Activated CD8-positive, alpha-beta memory T cell treated with anti-CD3 and anti-CD28 coated beads, Interleukin-2, amount 10 ng/mL, durations not matched to agents 7 days and 5 days (primary cell): ENCODE data around the gene MTMR3. TPM values are rescaled to one million over a fixed set of nuclear protein-coding genes. Genes with fewer than 3 reads are reported as not detected.

Source experiments
- ATAC-seq: fragments of 150-1000 bp; cut with Tn5 transposase; one replicate; pipeline ENCODE4 v1.10.0; 2021; ENCODE audit warnings: moderate library complexity
- CTCF ChIA-PET: fragments of 350-600 bp; sonication (Branson Sonifier 250); formaldehyde crosslinking; loops from one replicate; lab custom pipeline; 2021; ENCODE audit warnings: antibody characterized with exemption; lab: Charles Lee
- DNase-seq: peaks from one replicate; pipeline ENCODE4 v3.0.0-alpha.2; 2020
- H3K27ac Mint-ChIP-seq: one replicate; pipeline ENCODE4 v1.8.0; 2021; ENCODE audit warnings: mild to moderate bottlenecking, mixed read lengths
- H3K27me3 Mint-ChIP-seq: one replicate; pipeline ENCODE4 v1.8.0; 2021; ENCODE audit warnings: mixed read lengths
- H3K36me3 Mint-ChIP-seq: one replicate; pipeline ENCODE4 v1.8.0; 2021; ENCODE audit warnings: mild to moderate bottlenecking, mixed read lengths
- H3K4me1 Mint-ChIP-seq: one replicate; pipeline ENCODE4 v1.8.0; 2021; ENCODE audit warnings: mixed read lengths
- H3K4me3 Mint-ChIP-seq: one replicate; pipeline ENCODE4 v1.8.0; 2021; ENCODE audit warnings: mild to moderate bottlenecking, moderate library complexity, mixed read lengths
- H3K9me3 Mint-ChIP-seq: one replicate; pipeline ENCODE4 v1.8.0; 2022; ENCODE audit warnings: low read depth, mixed read lengths
- total RNA-seq, 2 experiments: library from RNA; stranded (reverse); gene quantifications; one replicate each; pipeline ENCODE4 v1.2.3, GENCODE V29; 2021

MTMR3 gene
- total RNA-seq, 2 experiments from 2014 or later, result 26.1 to 26.4 TPM

- Mint-ChIP-seq H3K36me3 (peaks cover 9% of the 10 kb centered on the region), H3K9me3 (no peaks in the 10 kb centered on the region), H3K4me1 (peaks cover 17% of the 10 kb centered on the region), H3K4me3 (no peak overlapping the region), H3K27ac (peak overlapping the region; percentile 20), H3K27me3 (no peaks in the 10 kb centered on the region)
- ATAC-seq (no peak), DNase-seq (no peak)
- CTCF ChIA-PET, result interaction anchor here (0.7 to 0.9 kb wide), 2 partner anchors 20 to 55 kb away, joined by 3 to 4 read pairs; no protein-coding TSS in a partner anchor
Observed at GRCh38 chr22:30023099-30023660, 140.2 kb downstream of the MTMR3 start.

GRCh38 chr22:30024231-30024630 is 141.3 kb downstream of the MTMR3 start:
- Mint-ChIP-seq H3K4me3 (no peak overlapping the region), H3K4me1 (peaks cover 17% of the 10 kb centered on the region), H3K9me3 (no peaks in the 10 kb centered on the region), H3K27me3 (no peaks in the 10 kb centered on the region), H3K27ac (no peak overlapping the region), H3K36me3 (peaks cover 9% of the 10 kb centered on the region)
- CTCF ChIA-PET, result no interaction called here
- no peak for ATAC-seq
- no peak for DNase-seq

- H3K4me1 Mint-ChIP-seq, result peaks cover 17% of the 10 kb centered on the region
- CTCF ChIA-PET, result no interaction called here
- no peak for DNase-seq
- no peak for ATAC-seq
- no peak overlapping the region for H3K27ac Mint-ChIP-seq
- peaks cover 9% of the 10 kb centered on the region for H3K36me3 Mint-ChIP-seq
- no peaks in the 10 kb centered on the region for H3K27me3 Mint-ChIP-seq
- no peak overlapping the region for H3K4me3 Mint-ChIP-seq
- H3K9me3 Mint-ChIP-seq, result no peaks in the 10 kb centered on the region
Observed at GRCh38 chr22:30025221-30025620, 142.2 kb downstream of the MTMR3 start.

GRCh38 chr22:30026756-30027155 is 143.8 kb downstream of the MTMR3 start:
- Mint-ChIP-seq H3K27me3 (no peaks in the 10 kb centered on the region), H3K27ac (no peak overlapping the region), H3K9me3 (no peaks in the 10 kb centered on the region), H3K4me1 (peaks cover 17% of the 10 kb centered on the region), H3K4me3 (no peak overlapping the region), H3K36me3 (peaks cover 6% of the 10 kb centered on the region)
- DNase-seq, result no peak
- no peak for ATAC-seq
- CTCF ChIA-PET, result no interaction called here

GRCh38 chr22:30027169-30027568 is 144.2 kb downstream of the MTMR3 start:
- DNase-seq, result no peak
- CTCF ChIA-PET, result interaction anchor here (1.1 kb wide), 1 partner anchor 402 kb away, joined by 3 read pairs; no protein-coding TSS in a partner anchor
- no peak for ATAC-seq
- Mint-ChIP-seq H3K27me3 (no peaks in the 10 kb centered on the region), H3K36me3 (peaks cover 5% of the 10 kb centered on the region), H3K4me1 (peaks cover 17% of the 10 kb centered on the region), H3K4me3 (no peak overlapping the region), H3K27ac (no peak overlapping the region), H3K9me3 (no peaks in the 10 kb centered on the region)

- Mint-ChIP-seq H3K36me3 (peaks cover 5% of the 10 kb centered on the region), H3K27me3 (no peaks in the 10 kb centered on the region), H3K9me3 (no peaks in the 10 kb centered on the region), H3K4me1 (peaks cover 12% of the 10 kb centered on the region), H3K27ac (no peak overlapping the region), H3K4me3 (no peak overlapping the region)
- DNase-seq, result no peak
- CTCF ChIA-PET, result interaction anchor here (1.1 kb wide), 1 partner anchor 402 kb away, joined by 3 read pairs; no protein-coding TSS in a partner anchor
- no peak for ATAC-seq
Observed at GRCh38 chr22:30027791-30028190, 144.8 kb downstream of the MTMR3 start.

- CTCF ChIA-PET, result interaction anchor here (3.0 kb wide), 1 partner anchor 24 kb away, joined by 7 read pairs; no protein-coding TSS in a partner anchor
- DNase-seq (no peak), ATAC-seq (no peak)
- peaks cover 5% of the 10 kb centered on the region for H3K36me3 Mint-ChIP-seq
- H3K9me3 Mint-ChIP-seq, result no peaks in the 10 kb centered on the region
- H3K27ac Mint-ChIP-seq, result no peak overlapping the region
- no peaks in the 10 kb centered on the region for H3K27me3 Mint-ChIP-seq
- peaks cover 6% of the 10 kb centered on the region for H3K4me1 Mint-ChIP-seq
- no peak overlapping the region for H3K4me3 Mint-ChIP-seq
Observed at GRCh38 chr22:30028731-30029130, 145.8 kb downstream of the MTMR3 start.

GRCh38 chr22:30029512-30029911 is 146.5 kb downstream of the MTMR3 start:
- ATAC-seq (no peak), DNase-seq (no peak)
- CTCF ChIA-PET, result interaction anchor here (1.5 to 3.0 kb wide), 2 partner anchors 24 to 337 kb away, joined by 4 to 7 read pairs; no protein-coding TSS in a partner anchor
- H3K27ac Mint-ChIP-seq, result no peak overlapping the region
- no peaks in the 10 kb centered on the region for H3K27me3 Mint-ChIP-seq
- no peak overlapping the region for H3K4me3 Mint-ChIP-seq
- H3K4me1 Mint-ChIP-seq, result peaks cover 6% of the 10 kb centered on the region
- H3K36me3 Mint-ChIP-seq, result peaks cover 5% of the 10 kb centered on the region
- H3K9me3 Mint-ChIP-seq, result no peaks in the 10 kb centered on the region

- no peaks in the 10 kb centered on the region for H3K27me3 Mint-ChIP-seq
- CTCF ChIA-PET, result interaction anchor here (1.5 to 3.0 kb wide), 2 partner anchors 25 to 338 kb away, joined by 4 to 7 read pairs; no protein-coding TSS in a partner anchor
- H3K4me1 Mint-ChIP-seq, result peaks cover 6% of the 10 kb centered on the region
- DNase-seq (no peak), ATAC-seq (no peak)
- H3K27ac Mint-ChIP-seq, result no peak overlapping the region
- H3K4me3 Mint-ChIP-seq, result no peak overlapping the region
- no peaks in the 10 kb centered on the region for H3K9me3 Mint-ChIP-seq
- H3K36me3 Mint-ChIP-seq, result peaks cover 3% of the 10 kb centered on the region
Observed at GRCh38 chr22:30030329-30030728, 147.4 kb downstream of the MTMR3 start.

- DNase-seq (no peak), ATAC-seq (no peak)
- H3K9me3 Mint-ChIP-seq, result no peaks in the 10 kb centered on the region
- H3K4me1 Mint-ChIP-seq, result peaks cover 6% of the 10 kb centered on the region
- H3K27me3 Mint-ChIP-seq, result no peaks in the 10 kb centered on the region
- CTCF ChIA-PET, result interaction anchor here (3.0 kb wide), 1 partner anchor 26 kb away, joined by 7 read pairs; no protein-coding TSS in a partner anchor
- H3K36me3 Mint-ChIP-seq, result no peaks in the 10 kb centered on the region
- no peak overlapping the region for H3K27ac Mint-ChIP-seq
- H3K4me3 Mint-ChIP-seq, result no peak overlapping the region
Observed at GRCh38 chr22:30031328-30031727, 148.4 kb downstream of the MTMR3 start.

GRCh38 chr22:30031764-30032455 is 148.9 kb downstream of the MTMR3 start:
- Mint-ChIP-seq H3K36me3 (no peaks in the 10 kb centered on the region), H3K27ac (no peak overlapping the region), H3K4me1 (peaks cover 4% of the 10 kb centered on the region), H3K9me3 (no peaks in the 10 kb centered on the region), H3K27me3 (no peaks in the 10 kb centered on the region), H3K4me3 (no peak overlapping the region)
- no peak for ATAC-seq
- no peak for DNase-seq
- CTCF ChIA-PET, result no interaction called here

- no peaks in the 10 kb centered on the region for H3K9me3 Mint-ChIP-seq
- ATAC-seq (no peak), DNase-seq (no peak)
- H3K27me3 Mint-ChIP-seq, result no peaks in the 10 kb centered on the region
- H3K36me3 Mint-ChIP-seq, result no peaks in the 10 kb centered on the region
- H3K4me1 Mint-ChIP-seq, result no peaks in the 10 kb centered on the region
- H3K4me3 Mint-ChIP-seq, result no peak overlapping the region
- CTCF ChIA-PET, result interaction anchor here (1.1 kb wide), 1 partner anchor 254 kb away, joined by 3 read pairs; no protein-coding TSS in a partner anchor
- no peak overlapping the region for H3K27ac Mint-ChIP-seq
Observed at GRCh38 chr22:30033137-30033536, 150.2 kb downstream of the MTMR3 start.

- no peak for ATAC-seq
- CTCF ChIA-PET, result interaction anchor here (1.1 kb wide), 1 partner anchor 254 kb away, joined by 3 read pairs; no protein-coding TSS in a partner anchor
- H3K27me3 Mint-ChIP-seq, result no peaks in the 10 kb centered on the region
- no peaks in the 10 kb centered on the region for H3K9me3 Mint-ChIP-seq
- H3K27ac Mint-ChIP-seq, result no peak overlapping the region
- no peak overlapping the region for H3K4me3 Mint-ChIP-seq
- no peaks in the 10 kb centered on the region for H3K36me3 Mint-ChIP-seq
- H3K4me1 Mint-ChIP-seq, result no peaks in the 10 kb centered on the region
- no peak for DNase-seq
Observed at GRCh38 chr22:30033901-30034300, 150.9 kb downstream of the MTMR3 start.

- H3K9me3 Mint-ChIP-seq, result no peaks in the 10 kb centered on the region
- H3K4me3 Mint-ChIP-seq, result no peak overlapping the region
- no peaks in the 10 kb centered on the region for H3K27me3 Mint-ChIP-seq
- H3K4me1 Mint-ChIP-seq, result no peaks in the 10 kb centered on the region
- CTCF ChIA-PET, result no interaction called here
- no peaks in the 10 kb centered on the region for H3K36me3 Mint-ChIP-seq
- no peak overlapping the region for H3K27ac Mint-ChIP-seq
- ATAC-seq (no peak), DNase-seq (no peak)
Observed at GRCh38 chr22:30036656-30037055, 153.7 kb downstream of the MTMR3 start.
